Coronary artery (tissue), 2 donors: Measurements from ENCODE around the gene CTIF.

ENCODE experiments used
- DNase-seq: peaks from one replicate; pipeline ENCODE4 v3.0.0-alpha.2; 2017; ENCODE audit warnings: low spot score
- H3K27ac ChIP-seq, 2 donors: fragments of 200-600 bp; sonication (generic); one replicate each; pipeline ENCODE4 v1.5.1; 2016 to 2019
- H3K4me3 ChIP-seq: fragments of 200-600 bp; sonication (generic); 2 replicates; pipeline ENCODE4 v1.5.1; 2016; ENCODE audit warnings: mild to moderate bottlenecking, moderate library complexity
- CTCF ChIP-seq: fragments of 200-600 bp; sonication (generic); IDR thresholded peaks from one replicate; pipeline ENCODE4 v1.5.1; 2019; ENCODE audit warnings: antibody characterized with exemption

CTIF gene

GRCh38 chr18:48669991-48670750 lies 131.3 kb downstream of the CTIF start:
- no peak for DNase-seq
- no peak overlapping the region for H3K27ac ChIP-seq
- TF ChIP-seq CTCF = no peak
- no peak overlapping the region for H3K4me3 ChIP-seq

GRCh38 chr18:48670751-48671560 lies 132.1 kb downstream of the CTIF start:
- no peak overlapping the region for H3K4me3 ChIP-seq
- TF ChIP-seq CTCF = no peak
- no peak for DNase-seq
- no peak overlapping the region for H3K27ac ChIP-seq

- H3K4me3 ChIP-seq = no peak overlapping the region
- DNase-seq = no peak
- no peak overlapping the region for H3K27ac ChIP-seq
- TF ChIP-seq CTCF = no peak
Measured at GRCh38 chr18:48671561-48671945, 132.7 kb downstream of the CTIF start.

GRCh38 chr18:48672671-48673340 lies 134.0 kb downstream of the CTIF start:
- Histone ChIP-seq H3K27ac (no peak overlapping the region), H3K4me3 (no peak overlapping the region)
- no peak for DNase-seq

GRCh38 chr18:48673456-48673852 lies 134.6 kb downstream of the CTIF start:
- no peak for TF ChIP-seq CTCF
- Histone ChIP-seq H3K27ac (no peak overlapping the region), H3K4me3 (no peak overlapping the region)
- DNase-seq = no peak

More at GRCh38 chr18:48672671-48673340, 134.0 kb downstream of the CTIF start:
- TF ChIP-seq CTCF = no peak

- Histone ChIP-seq H3K4me3 (no peak overlapping the region), H3K27ac (no peak overlapping the region)
- no peak for DNase-seq
- TF ChIP-seq CTCF = no peak
Measured at GRCh38 chr18:48673853-48674721, 135.3 kb downstream of the CTIF start.
